Measurements from ENCODE around the gene KDM4C.

KDM4C gene

GRCh38 chr9:6902423-6902822, 144.7 kb downstream of the KDM4C start:
- Histone ChIP-seq H3K27me3 (ENCODE audit: insufficient read depth, low read length) (no peaks in the 10 kb centered on the region), H3K9ac (ENCODE audit: low read depth, low read length) (no peak overlapping the region), H3K27ac (ENCODE audit: low read depth, low read length) (no peak overlapping the region), H3K36me3 (ENCODE audit: insufficient read depth, low read length) (no peaks in the 10 kb centered on the region), H3K4me1 (ENCODE audit: insufficient read depth, low read length) (peaks cover 12% of the 10 kb centered on the region), H3K9me3 (ENCODE audit: insufficient read depth, low read depth, low read length) (no peaks in the 10 kb centered on the region), H3K4me3 (ENCODE audit: low read length) (no peak overlapping the region)
- WGBS = 75% methylated on average over 5 of the region's 5 CpGs

GRCh38 chr9:6904371-6904770, 146.6 kb downstream of the KDM4C start:
- 100% methylated on average over 2 of the region's 2 CpGs for WGBS
- Histone ChIP-seq H3K9me3 (ENCODE audit: insufficient read depth, low read depth, low read length) (no peaks in the 10 kb centered on the region), H3K36me3 (ENCODE audit: insufficient read depth, low read length) (no peaks in the 10 kb centered on the region), H3K4me1 (ENCODE audit: insufficient read depth, low read length) (peaks cover 23% of the 10 kb centered on the region), H3K9ac (ENCODE audit: low read depth, low read length) (no peak overlapping the region), H3K27ac (ENCODE audit: low read depth, low read length) (no peak overlapping the region), H3K27me3 (ENCODE audit: insufficient read depth, low read length) (no peaks in the 10 kb centered on the region), H3K4me3 (ENCODE audit: low read length) (no peak overlapping the region)

GRCh38 chr9:6905850-6906375, 148.1 kb downstream of the KDM4C start:
- Histone ChIP-seq H3K9ac (ENCODE audit: low read depth, low read length) (no peak overlapping the region), H3K4me1 (ENCODE audit: insufficient read depth, low read length) (peaks cover 23% of the 10 kb centered on the region), H3K36me3 (ENCODE audit: insufficient read depth, low read length) (no peaks in the 10 kb centered on the region), H3K4me3 (ENCODE audit: low read length) (no peak overlapping the region), H3K27ac (ENCODE audit: low read depth, low read length) (no peak overlapping the region), H3K27me3 (ENCODE audit: insufficient read depth, low read length) (no peaks in the 10 kb centered on the region), H3K9me3 (ENCODE audit: insufficient read depth, low read depth, low read length) (no peaks in the 10 kb centered on the region)
- WGBS = 92% methylated on average over 6 of the region's 6 CpGs

GRCh38 chr9:6907772-6908381, 150.1 kb downstream of the KDM4C start:
- no peak overlapping the region for H3K27ac ChIP-seq (ENCODE audit: low read depth, low read length)
- peaks cover 18% of the 10 kb centered on the region for H3K4me1 ChIP-seq (ENCODE audit: insufficient read depth, low read length)
- no peak overlapping the region for H3K4me3 ChIP-seq (ENCODE audit: low read length)
- H3K27me3 ChIP-seq (ENCODE audit: insufficient read depth, low read length) = no peaks in the 10 kb centered on the region
- H3K9ac ChIP-seq (ENCODE audit: low read depth, low read length) = no peak overlapping the region
- no peaks in the 10 kb centered on the region for H3K9me3 ChIP-seq (ENCODE audit: insufficient read depth, low read depth, low read length)
- no peaks in the 10 kb centered on the region for H3K36me3 ChIP-seq (ENCODE audit: insufficient read depth, low read length)
- WGBS = 100% methylated on average over 3 of the region's 4 CpGs

- Histone ChIP-seq H3K9me3 (ENCODE audit: insufficient read depth, low read depth, low read length) (no peaks in the 10 kb centered on the region), H3K27ac (ENCODE audit: low read depth, low read length) (no peak overlapping the region), H3K27me3 (ENCODE audit: insufficient read depth, low read length) (no peaks in the 10 kb centered on the region), H3K9ac (ENCODE audit: low read depth, low read length) (no peak overlapping the region; the same call in 1 of the 2 replicates), H3K4me1 (ENCODE audit: insufficient read depth, low read length) (peaks cover 18% of the 10 kb centered on the region), H3K4me3 (ENCODE audit: low read length) (no peak overlapping the region), H3K36me3 (ENCODE audit: insufficient read depth, low read length) (no peaks in the 10 kb centered on the region)
- WGBS = 90% methylated on average over 1 of the region's 1 CpG
Observed at GRCh38 chr9:6909181-6909580, 151.4 kb downstream of the KDM4C start.

- Histone ChIP-seq H3K4me3 (ENCODE audit: low read length) (no peak overlapping the region), H3K9me3 (ENCODE audit: insufficient read depth, low read depth, low read length) (no peaks in the 10 kb centered on the region), H3K27ac (ENCODE audit: low read depth, low read length) (no peak overlapping the region), H3K27me3 (ENCODE audit: insufficient read depth, low read length) (no peaks in the 10 kb centered on the region), H3K4me1 (ENCODE audit: insufficient read depth, low read length) (peaks cover 24% of the 10 kb centered on the region), H3K9ac (ENCODE audit: low read depth, low read length) (no peak overlapping the region), H3K36me3 (ENCODE audit: insufficient read depth, low read length) (no peaks in the 10 kb centered on the region)
- 31% methylated on average over 1 of the region's 2 CpGs for WGBS
Observed at GRCh38 chr9:6910032-6910431, 152.3 kb downstream of the KDM4C start.

- no peaks in the 10 kb centered on the region for H3K9me3 ChIP-seq (ENCODE audit: insufficient read depth, low read depth, low read length)
- WGBS = 95% methylated on average over 2 of the region's 3 CpGs
- no peaks in the 10 kb centered on the region for H3K36me3 ChIP-seq (ENCODE audit: insufficient read depth, low read length)
- peaks cover 28% of the 10 kb centered on the region for H3K4me1 ChIP-seq (ENCODE audit: insufficient read depth, low read length)
- no peak overlapping the region for H3K4me3 ChIP-seq (ENCODE audit: low read length)
- no peaks in the 10 kb centered on the region for H3K27me3 ChIP-seq (ENCODE audit: insufficient read depth, low read length)
- no peak overlapping the region for H3K27ac ChIP-seq (ENCODE audit: low read depth, low read length)
- H3K9ac ChIP-seq (ENCODE audit: low read depth, low read length) = no peak overlapping the region
Observed at GRCh38 chr9:6910497-6910896, 152.7 kb downstream of the KDM4C start.

GRCh38 chr9:6911901-6912638, 154.3 kb downstream of the KDM4C start:
- Histone ChIP-seq H3K4me3 (ENCODE audit: low read length) (no peak overlapping the region), H3K9me3 (ENCODE audit: insufficient read depth, low read depth, low read length) (no peaks in the 10 kb centered on the region), H3K9ac (ENCODE audit: low read depth, low read length) (no peak overlapping the region), H3K27me3 (ENCODE audit: insufficient read depth, low read length) (no peaks in the 10 kb centered on the region), H3K4me1 (ENCODE audit: insufficient read depth, low read length) (peaks cover 28% of the 10 kb centered on the region), H3K27ac (ENCODE audit: low read depth, low read length) (no peak overlapping the region), H3K36me3 (ENCODE audit: insufficient read depth, low read length) (no peaks in the 10 kb centered on the region)
- 81% methylated on average over 3 of the region's 3 CpGs for WGBS

GRCh38 chr9:6915635-6916034, 157.9 kb downstream of the KDM4C start:
- H3K4me1 ChIP-seq (ENCODE audit: insufficient read depth, low read length) = peaks cover 14% of the 10 kb centered on the region; the same call in 1 of the 2 replicates
- no peak overlapping the region for H3K4me3 ChIP-seq (ENCODE audit: low read length)
- 75% methylated on average over 4 of the region's 4 CpGs for WGBS
- H3K27me3 ChIP-seq (ENCODE audit: insufficient read depth, low read length) = no peaks in the 10 kb centered on the region
- H3K27ac ChIP-seq (ENCODE audit: low read depth, low read length) = no peak overlapping the region
- no peaks in the 10 kb centered on the region for H3K9me3 ChIP-seq (ENCODE audit: insufficient read depth, low read depth, low read length)
- no peaks in the 10 kb centered on the region for H3K36me3 ChIP-seq (ENCODE audit: insufficient read depth, low read length)
- H3K9ac ChIP-seq (ENCODE audit: low read depth, low read length) = no peak overlapping the region

- Histone ChIP-seq H3K4me1 (ENCODE audit: insufficient read depth, low read length) (peaks cover 14% of the 10 kb centered on the region; the same call in 1 of the 2 replicates), H3K4me3 (ENCODE audit: low read length) (no peak overlapping the region), H3K9ac (ENCODE audit: low read depth, low read length) (no peak overlapping the region), H3K27me3 (ENCODE audit: insufficient read depth, low read length) (no peaks in the 10 kb centered on the region), H3K36me3 (ENCODE audit: insufficient read depth, low read length) (no peaks in the 10 kb centered on the region), H3K27ac (ENCODE audit: low read depth, low read length) (no peak overlapping the region), H3K9me3 (ENCODE audit: insufficient read depth, low read depth, low read length) (no peaks in the 10 kb centered on the region)
Observed at GRCh38 chr9:6917162-6917561, 159.4 kb downstream of the KDM4C start.

GRCh38 chr9:6920041-6920440, 162.3 kb downstream of the KDM4C start:
- H3K36me3 ChIP-seq (ENCODE audit: insufficient read depth, low read length) = no peaks in the 10 kb centered on the region
- no peak overlapping the region for H3K27ac ChIP-seq (ENCODE audit: low read depth, low read length)
- no peaks in the 10 kb centered on the region for H3K9me3 ChIP-seq (ENCODE audit: insufficient read depth, low read depth, low read length)
- no peaks in the 10 kb centered on the region for H3K27me3 ChIP-seq (ENCODE audit: insufficient read depth, low read length)
- peaks cover 9% of the 10 kb centered on the region; the same call in 1 of the 2 replicates for H3K4me1 ChIP-seq (ENCODE audit: insufficient read depth, low read length)
- no peak overlapping the region for H3K9ac ChIP-seq (ENCODE audit: low read depth, low read length)
- H3K4me3 ChIP-seq (ENCODE audit: low read length) = no peak overlapping the region
